Endothelial cell of umbilical vein (primary cell): ENCODE data around the gene ARHGEF1. TPM values are rescaled to one million over a fixed set of nuclear protein-coding genes. Genes with fewer than 3 reads are reported as not detected.

Experiments used
- BruUV-seq: library from RNA; stranded (reverse); fragments of 400-500 nt; replicated peaks from 2 replicates; lab custom pipeline; 2021; lab: Mats Ljungman, UMichigan
- CTCF ChIA-PET: fragments of 300-600, 350-600 bp; sonication (Branson Sonifier 250); formaldehyde crosslinking; loops from one replicate; lab custom pipeline; 2021; ENCODE audit warnings: antibody characterized with exemption, inconsistent platforms; lab: Charles Lee
- POLR2A ChIA-PET: fragments of 300-600, 350-600 bp; sonication (Branson Sonifier 250); formaldehyde crosslinking; loops from one replicate; lab custom pipeline; 2021; ENCODE audit warnings: antibody characterized with exemption, inconsistent platforms; lab: Charles Lee
- DNase-seq: peaks from one replicate; pipeline ENCODE4 v3.0.0-alpha.2; 2011; ENCODE audit warnings: low read depth, low spot score
- FAIRE-seq: peaks from 2 replicates; lab custom pipeline; 2011; peaks lifted over from hg19 to GRCh38; lab: Jason Lieb, UNC
- H2AFZ ChIP-seq: 2 replicates; pipeline ENCODE4 v1.6.0; 2012; ENCODE audit warnings: low read depth, low read length, control low read depth, inconsistent platforms
- H3K27ac ChIP-seq: 2 replicates; pipeline ENCODE4 v1.5.1; 2011; ENCODE audit warnings: low read depth, mild to moderate bottlenecking, control low read depth, low read length, moderate library complexity; ENCODE audit not compliant: insufficient read depth
- H3K27me3 ChIP-seq, 2 experiments: 2 replicates each; pipeline versions ENCODE4 v1.6.0 to v1.6.1; 2011; ENCODE audit warnings: low read length in 2 of 2, mixed read lengths in 1 of 2; ENCODE audit not compliant: control insufficient read depth in 2 of 2, insufficient read depth in 2 of 2
- H3K36me3 ChIP-seq, 2 experiments: 2 replicates in 1 of 2; 3 replicates in 1 of 2; pipeline ENCODE4 v1.5.1; 2011; ENCODE audit warnings: low read length in 2 of 2, mild to moderate bottlenecking in 1 of 2, moderate library complexity in 1 of 2; ENCODE audit not compliant: control insufficient read depth in 2 of 2, insufficient read depth in 2 of 2; ENCODE audit errors: extremely low read depth in 1 of 2
- H3K4me1 ChIP-seq: 3 replicates; pipeline ENCODE4 v1.5.1; 2011; ENCODE audit warnings: mild to moderate bottlenecking, low read length; ENCODE audit not compliant: control insufficient read depth, insufficient read depth; ENCODE audit errors: extremely low read depth
- H3K4me2 ChIP-seq: 2 replicates; pipeline ENCODE4 v1.6.1; 2011; ENCODE audit warnings: low read length, control low read depth, mixed read lengths; ENCODE audit not compliant: insufficient read depth
- H3K4me3 ChIP-seq, 3 experiments: fragments of 200-600 bp in 1 of 3; sonication (generic), shearing (Covaris generic) in 1 of 3; replicated peaks in 1 of 3; 2 replicates each; pipeline ENCODE4 v1.5.1; 2011 to 2016; ENCODE audit warnings: control low read depth in 3 of 3, low read length in 3 of 3, mild to moderate bottlenecking in 2 of 3, inconsistent platforms in 1 of 3, low read depth in 1 of 3, moderate library complexity in 1 of 3; ENCODE audit not compliant: insufficient read depth in 1 of 3
- H3K79me2 ChIP-seq: 2 replicates; pipeline ENCODE4 v1.6.0; 2012; ENCODE audit warnings: low read length, inconsistent platforms; ENCODE audit not compliant: control insufficient read depth, insufficient read depth
- H3K9ac ChIP-seq: replicated peaks from 2 replicates; pipeline ENCODE3; 2011; ENCODE audit warnings: low read length, control low read depth; ENCODE audit not compliant: insufficient read depth; ENCODE audit errors: extremely low read depth
- H3K9me1 ChIP-seq: replicated peaks from 3 replicates; pipeline ENCODE4 v1.6.0; 2011; ENCODE audit warnings: mild to moderate bottlenecking, low read length; ENCODE audit not compliant: control insufficient read depth, insufficient read depth; ENCODE audit errors: extremely low read depth
- H3K9me3 ChIP-seq: replicated peaks from 2 replicates; pipeline ENCODE4 v1.5.1; 2012; ENCODE audit warnings: low read length, inconsistent platforms; ENCODE audit not compliant: control insufficient read depth, insufficient read depth
- H4K20me1 ChIP-seq: replicated peaks from 2 replicates; pipeline ENCODE3; 2011; ENCODE audit warnings: mild to moderate bottlenecking, low read length; ENCODE audit not compliant: control insufficient read depth, insufficient read depth; ENCODE audit errors: extremely low read depth
- EZH2 ChIP-seq: IDR thresholded peaks from 2 replicates; pipeline ENCODE4 v1.6.1; 2012; ENCODE audit warnings: borderline replicate concordance, low read depth, mild to moderate bottlenecking, moderate library complexity, low read length, inconsistent platforms; ENCODE audit not compliant: severe bottlenecking
- GATA2 ChIP-seq: IDR thresholded peaks from 2 replicates; pipeline ENCODE4 v1.7.0; 2011; ENCODE audit warnings: low read depth, mild to moderate bottlenecking, moderate library complexity, mixed read lengths, low read length; ENCODE audit not compliant: insufficient read length, insufficient read depth
- JUN ChIP-seq: IDR thresholded peaks from 2 replicates; pipeline ENCODE4 v1.6.1; 2011; ENCODE audit warnings: borderline replicate concordance, low read depth; ENCODE audit not compliant: insufficient read length, insufficient read depth
- POLR2A ChIP-seq: IDR thresholded peaks from 2 replicates; pipeline ENCODE4 v1.6.1; 2012; ENCODE audit warnings: low read depth, mild to moderate bottlenecking, control low read depth, low read length
- dilution Hi-C: fragments of 300-500 bp; cut with MboI; formaldehyde crosslinking; loops from one replicate; pipeline ENCODE4 v1.15.0; 2019; ENCODE audit warnings: low sequenced_read_pairs; ENCODE audit not compliant: extremely low pct_ligation_motif_present
- intact Hi-C: fragments of 100-400 bp; cut with micrococcal nuclease; formaldehyde crosslinking; loops from one replicate; pipeline ENCODE4 v1.10.0; 2022
- polyA plus RNA-seq, 4 experiments: library from polyadenylated mRNA; depleted of rRNA in 3 of 4; stranded (reverse) in 3 of 4; unstranded in 1 of 4; fragments of >200 nt; gene quantifications; 2 replicates each; pipeline versions ENCODE4 v1.2.1 to v1.2.3, GENCODE V29; 2011 to 2012; ENCODE audit warnings: missing spikeins in 1 of 4
- total RNA-seq: library from RNA; stranded (reverse); gene quantifications from 2 replicates; pipeline ENCODE4 v1.2.3, GENCODE V29; 2021
- TF ChIP-seq, protein P1 (sequence below), 2 donors: IDR thresholded peaks; 1 replicate in 1 of 2; 2 replicates in 1 of 2; pipeline ENCODE4 v1.5.1; 2011; ENCODE audit warnings: low read length in 2 of 2, mild to moderate bottlenecking in 2 of 2, moderate library complexity in 2 of 2, control low read depth in 1 of 2, inconsistent platforms in 1 of 2, low read depth in 1 of 2; ENCODE audit not compliant: insufficient read depth in 1 of 2; ENCODE audit errors: extremely low read depth in 1 of 2
- TF ChIP-seq, protein P2 (sequence below): IDR thresholded peaks from 2 replicates; pipeline ENCODE4 v1.6.1; 2011; ENCODE audit not compliant: insufficient read depth, insufficient read length

ARHGEF1 gene
- total and polyA plus RNA-seq, 2 donors (not counting 3 experiments of a cell fraction or from before 2014, with no cell fraction given) = 65.4 to 123 TPM

DNA sequence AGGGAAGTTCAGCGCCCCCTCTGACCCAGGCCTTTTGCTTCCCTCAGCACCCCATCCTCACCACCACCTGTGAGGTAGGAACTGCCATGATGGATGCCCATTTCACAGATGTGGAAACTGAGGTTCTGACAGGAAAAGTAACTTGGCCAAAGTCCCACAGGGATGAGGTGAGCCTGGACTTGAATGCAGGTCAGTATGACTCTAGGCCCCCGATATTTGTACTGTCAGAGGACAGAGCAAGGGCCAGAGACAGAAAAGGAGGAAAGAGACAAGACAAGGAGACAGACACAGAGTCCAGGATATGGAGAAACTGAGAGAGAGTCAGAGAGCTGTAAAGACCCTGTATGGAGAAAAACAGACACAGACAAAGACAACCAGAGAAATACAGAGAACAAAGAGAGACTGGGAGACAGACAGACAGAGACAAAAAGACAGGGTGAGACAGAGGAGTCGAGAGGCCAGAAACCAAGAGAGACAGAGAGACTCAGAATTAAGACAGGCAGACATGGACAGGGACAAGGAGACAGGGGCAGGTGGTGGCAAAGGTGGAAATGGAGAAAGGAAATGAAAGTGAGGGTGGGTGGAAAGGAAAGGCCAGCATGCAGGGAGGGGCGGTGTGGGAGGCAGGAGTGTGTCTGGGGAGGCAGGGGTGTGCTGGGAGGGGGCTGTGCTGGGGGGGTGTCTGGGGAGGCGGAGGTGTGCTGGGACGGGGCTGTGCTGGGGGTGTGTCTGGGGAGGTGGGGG, 40.2 kb downstream of the ARHGEF1 start:
- Histone ChIP-seq H4K20me1 (no peaks in the 10 kb centered on the region), H3K9ac (no peak overlapping the region), H3K4me1 (no peaks in the 10 kb centered on the region), H3K79me2 (no peaks in the 10 kb centered on the region), H2AFZ (no peak overlapping the region), H3K9me1 (no peaks in the 10 kb centered on the region), H3K27me3 (peaks cover 50 to 53% of the 10 kb centered on the region in 2 experiments), H3K36me3 (no peaks in the 10 kb centered on the region), H3K9me3 (no peaks in the 10 kb centered on the region), H3K27ac (no peak overlapping the region), H3K4me3 (no peak overlapping the region), H3K4me2 (no peak overlapping the region)
- dilution Hi-C loops = no loop called here
- intact Hi-C loops = no loop called here
- ChIA-PET CTCF (no interaction called here), POLR2A (no interaction called here)
- FAIRE-seq (no peak), DNase-seq (no peak)
- TF ChIP-seq JUN = no peak
- no peak for TF ChIP-seq EZH2
- TF ChIP-seq POLR2A = no peak
- TF ChIP-seq, protein P1, sequence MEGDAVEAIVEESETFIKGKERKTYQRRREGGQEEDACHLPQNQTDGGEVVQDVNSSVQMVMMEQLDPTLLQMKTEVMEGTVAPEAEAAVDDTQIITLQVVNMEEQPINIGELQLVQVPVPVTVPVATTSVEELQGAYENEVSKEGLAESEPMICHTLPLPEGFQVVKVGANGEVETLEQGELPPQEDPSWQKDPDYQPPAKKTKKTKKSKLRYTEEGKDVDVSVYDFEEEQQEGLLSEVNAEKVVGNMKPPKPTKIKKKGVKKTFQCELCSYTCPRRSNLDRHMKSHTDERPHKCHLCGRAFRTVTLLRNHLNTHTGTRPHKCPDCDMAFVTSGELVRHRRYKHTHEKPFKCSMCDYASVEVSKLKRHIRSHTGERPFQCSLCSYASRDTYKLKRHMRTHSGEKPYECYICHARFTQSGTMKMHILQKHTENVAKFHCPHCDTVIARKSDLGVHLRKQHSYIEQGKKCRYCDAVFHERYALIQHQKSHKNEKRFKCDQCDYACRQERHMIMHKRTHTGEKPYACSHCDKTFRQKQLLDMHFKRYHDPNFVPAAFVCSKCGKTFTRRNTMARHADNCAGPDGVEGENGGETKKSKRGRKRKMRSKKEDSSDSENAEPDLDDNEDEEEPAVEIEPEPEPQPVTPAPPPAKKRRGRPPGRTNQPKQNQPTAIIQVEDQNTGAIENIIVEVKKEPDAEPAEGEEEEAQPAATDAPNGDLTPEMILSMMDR (IDR thresholded peaks at IDR 0.05; ENCODE audit: extremely low read depth in 1 of 2, insufficient read depth in 1 of 2, low read depth in 1 of 2, low read length in 2 of 2) = no peak
- TF ChIP-seq, protein P2, sequence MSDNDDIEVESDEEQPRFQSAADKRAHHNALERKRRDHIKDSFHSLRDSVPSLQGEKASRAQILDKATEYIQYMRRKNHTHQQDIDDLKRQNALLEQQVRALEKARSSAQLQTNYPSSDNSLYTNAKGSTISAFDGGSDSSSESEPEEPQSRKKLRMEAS = no peak
- no peak for TF ChIP-seq GATA2
- no TSS peak for BruUV-seq
